Measurements from ENCODE around the gene SEMA6D.

SEMA6D gene

DNA sequence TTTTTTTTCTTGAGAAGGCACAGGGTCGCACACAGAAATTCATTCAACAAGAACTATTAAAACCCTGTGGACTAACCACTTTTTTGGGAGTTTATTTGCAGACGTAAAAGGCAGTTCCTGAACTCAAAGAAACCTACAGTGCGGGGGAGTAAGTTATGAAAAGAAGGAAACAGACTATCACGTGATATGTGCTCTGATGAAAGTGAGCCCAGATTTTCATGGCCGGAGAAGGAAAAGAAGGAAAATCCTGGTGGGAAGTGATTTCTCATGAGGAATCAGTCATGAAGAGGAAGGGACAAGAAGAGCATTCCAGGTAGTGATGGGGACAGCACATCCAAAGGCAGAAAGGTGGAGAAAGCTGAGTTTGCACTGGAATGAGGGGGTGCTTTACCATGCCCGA is 26.1 kb downstream of the SEMA6D start:
- DNase-seq (ENCODE audit: low read depth in 2 of 2): no peak

DNA sequence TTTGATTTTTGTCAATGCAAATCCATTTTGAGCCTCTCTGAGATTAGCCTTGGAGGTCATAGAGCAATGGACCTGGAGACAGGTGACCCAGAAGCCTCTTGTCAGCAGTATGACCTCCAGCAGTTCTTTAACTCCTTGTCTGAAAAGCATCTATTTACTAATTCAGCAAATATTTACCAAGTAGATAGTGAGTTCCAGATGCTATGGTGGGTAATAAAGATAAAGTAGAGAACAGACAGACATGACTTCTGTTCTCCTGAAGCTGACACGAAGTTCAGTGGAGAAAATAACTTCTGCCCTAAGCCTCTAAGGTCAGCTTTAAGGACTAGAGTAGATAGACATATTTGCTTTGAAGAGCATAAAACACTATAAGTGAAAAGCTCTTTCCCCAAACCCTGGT is 26.6 kb downstream of the SEMA6D start:
- no peak for DNase-seq (ENCODE audit: low read depth in 2 of 2)

DNA sequence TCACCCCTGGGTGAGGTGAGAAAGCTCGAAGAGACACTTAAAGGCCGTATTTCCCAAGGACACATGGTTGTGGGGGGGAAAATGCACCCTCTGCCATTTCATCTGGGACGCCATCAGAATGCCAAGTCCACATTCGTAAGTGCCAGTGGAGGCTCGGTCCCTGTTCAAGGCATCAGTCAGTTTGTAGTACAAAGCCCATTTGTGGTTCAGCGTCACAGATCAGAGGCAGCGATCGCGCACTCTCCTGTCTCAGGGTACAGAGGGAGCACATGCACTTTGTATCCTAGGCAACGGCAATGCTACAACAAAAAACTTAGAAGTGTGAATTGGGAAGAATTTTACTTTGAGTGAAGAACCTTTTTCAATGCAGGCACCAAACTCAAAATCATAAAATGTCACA is 27.2 kb downstream of the SEMA6D start:
- DNase-seq (ENCODE audit: low read depth in 2 of 2): no peak

DNA sequence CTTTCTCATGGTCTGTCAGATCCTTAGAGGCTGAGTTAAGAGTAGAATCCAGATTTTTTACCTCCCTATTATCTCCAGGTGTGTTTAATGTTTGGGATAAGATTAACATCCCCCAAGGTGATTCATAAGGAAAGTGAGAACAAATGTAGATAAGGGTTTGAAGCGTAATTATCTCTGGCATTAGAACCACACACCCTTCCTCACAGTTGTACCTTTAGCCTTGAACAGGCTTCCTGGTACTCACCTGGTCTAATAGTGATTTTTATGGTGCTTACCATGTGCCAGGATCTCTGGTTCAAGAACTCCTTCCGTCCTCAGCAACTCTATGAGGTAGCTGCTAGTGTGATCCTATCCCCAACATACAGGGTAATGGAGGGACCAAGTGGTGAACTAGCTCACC is 27.7 kb downstream of the SEMA6D start:
- no peak for DNase-seq (ENCODE audit: low read depth in 2 of 2)

DNA sequence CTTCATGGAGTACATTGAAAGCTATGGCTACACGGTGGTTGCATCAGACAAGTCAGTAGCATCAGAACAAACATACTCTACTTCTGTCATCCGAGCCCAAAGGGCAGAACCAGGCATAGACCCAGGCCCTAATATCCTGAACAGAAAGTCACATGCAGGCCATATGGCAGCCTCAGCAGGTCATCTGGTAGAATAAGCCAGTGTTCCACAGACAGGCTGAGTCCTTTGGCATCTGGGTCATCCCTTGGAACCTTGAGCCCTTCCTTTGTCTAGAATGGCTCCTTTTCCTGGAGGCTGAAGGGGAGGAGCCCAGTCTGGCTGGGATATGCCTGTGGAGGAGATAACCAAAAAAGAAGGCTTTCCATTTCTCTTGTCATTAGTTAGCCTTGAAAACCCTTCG is 29.2 kb downstream of the SEMA6D start:
- DNase-seq (ENCODE audit: low read depth in 2 of 2): no peak

DNA sequence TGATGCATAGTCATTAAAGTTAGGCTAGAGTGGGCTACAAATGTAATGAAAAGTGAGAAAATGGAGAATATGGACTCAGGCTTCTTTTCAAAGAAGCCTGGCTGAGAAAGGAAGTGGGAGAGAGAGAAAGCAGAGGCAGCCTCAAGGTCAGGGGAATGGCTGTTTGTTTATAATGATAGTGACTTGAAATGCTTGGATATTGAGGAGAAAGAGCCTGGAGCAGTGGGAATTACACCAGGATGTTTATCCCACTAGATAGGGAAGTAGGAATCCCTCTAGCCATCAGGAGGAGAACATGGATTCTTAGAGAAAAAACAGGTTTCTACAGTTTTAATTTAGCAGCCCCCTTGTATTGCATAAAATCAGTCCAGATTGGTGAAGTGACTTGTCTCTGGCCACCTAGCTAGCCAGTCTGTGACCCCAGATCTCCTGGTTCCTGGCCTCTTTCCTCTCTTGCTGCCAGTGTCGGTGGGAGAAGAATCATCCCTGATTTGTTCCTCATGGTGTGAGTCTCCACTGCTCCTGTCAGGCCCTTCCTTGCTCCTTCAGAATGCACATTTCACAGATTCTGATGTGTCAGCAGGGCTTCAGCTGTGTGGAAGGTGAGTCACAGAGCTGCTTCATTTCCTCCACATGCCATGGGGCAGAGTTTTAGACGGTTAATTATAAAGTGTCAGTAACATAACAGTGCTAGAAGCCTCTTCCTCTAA is 32.9 kb downstream of the SEMA6D start:
- DNase-seq (ENCODE audit: low read depth in 2 of 2): no peak

DNA sequence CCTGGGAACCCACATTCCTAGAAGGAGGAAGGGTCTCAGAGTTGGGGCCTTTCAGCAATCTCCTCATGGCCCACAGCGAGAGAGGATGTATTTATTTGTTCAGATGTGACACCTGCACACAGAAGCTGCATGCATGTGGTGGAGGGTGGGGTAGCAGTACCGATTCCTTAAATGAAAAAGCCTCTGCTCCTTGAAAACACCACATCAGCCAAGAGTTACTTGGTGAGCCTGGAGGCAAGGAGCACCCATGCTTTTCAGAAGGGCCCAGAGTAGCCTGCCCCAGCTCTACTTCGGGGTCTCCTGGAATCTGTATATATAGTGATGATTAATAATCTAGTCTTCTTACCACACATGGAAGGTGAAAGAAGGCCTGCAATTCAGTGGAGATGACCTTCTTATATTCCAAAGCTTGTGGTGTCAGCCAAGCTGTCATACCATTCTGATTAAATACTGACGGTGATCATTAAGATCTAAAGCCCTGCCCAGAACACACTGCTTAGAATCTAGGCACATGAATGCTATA is 33.5 kb downstream of the SEMA6D start:
- no peak for DNase-seq (ENCODE audit: low read depth in 2 of 2)

DNA sequence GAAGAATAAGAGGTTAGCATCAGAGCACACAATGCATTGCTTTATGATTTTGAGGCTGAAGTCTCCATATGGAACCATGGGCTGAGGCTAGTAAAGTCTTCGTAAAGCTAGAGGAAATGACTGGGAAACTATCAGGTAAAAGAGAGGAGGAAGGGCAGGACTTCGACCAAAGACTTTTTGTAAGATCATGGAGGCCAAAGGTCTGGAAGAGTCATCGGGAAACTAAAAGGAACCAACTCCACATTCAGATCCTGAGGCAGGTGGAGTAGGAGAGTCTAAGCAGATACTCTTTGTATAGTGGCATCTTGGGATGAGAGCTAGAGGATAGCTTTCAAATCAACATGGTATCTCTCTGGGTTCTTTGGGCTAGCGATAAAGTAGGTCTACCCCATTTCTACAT is 36.3 kb downstream of the SEMA6D start:
- no peak for DNase-seq (ENCODE audit: low read depth in 2 of 2)

DNA sequence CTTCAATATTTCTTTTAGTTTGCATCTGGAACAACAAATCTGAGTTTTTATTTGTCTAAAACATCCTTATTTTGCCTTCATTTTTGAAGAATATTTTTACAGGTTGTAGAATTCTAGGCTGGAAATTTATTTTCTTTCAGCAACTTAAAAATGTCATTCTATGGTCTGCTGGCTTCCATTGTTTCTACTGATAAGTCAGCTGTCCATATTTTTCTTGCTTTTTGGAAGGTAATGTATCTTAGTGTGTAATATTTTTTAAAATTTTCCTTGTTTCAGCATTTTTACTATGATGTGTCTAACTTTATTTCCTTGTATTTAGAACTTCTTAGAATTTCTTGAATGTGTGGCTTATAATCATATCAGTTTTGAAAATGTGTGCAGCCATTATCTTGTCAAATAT is 37.0 kb downstream of the SEMA6D start:
- no peak for DNase-seq (ENCODE audit: low read depth in 2 of 2)

DNA sequence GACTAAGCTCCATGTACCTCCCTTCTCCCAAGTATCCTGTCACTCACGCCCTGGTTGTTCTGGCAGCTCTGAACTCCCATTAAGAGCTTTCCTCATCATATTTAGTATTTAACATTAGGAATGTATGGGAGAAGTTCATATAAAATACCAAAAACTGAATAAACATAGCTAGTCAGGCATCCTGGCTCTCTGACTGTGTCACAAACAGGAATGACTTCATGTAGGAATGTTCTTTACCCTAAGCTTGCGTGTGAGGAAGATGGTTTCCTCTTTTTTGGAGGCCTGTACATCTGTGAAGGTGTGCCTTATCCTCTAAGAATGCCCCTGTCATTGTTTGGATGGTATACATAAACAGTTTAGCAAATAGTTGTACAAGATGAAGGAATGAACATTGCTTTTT is 38.6 kb downstream of the SEMA6D start:
- DNase-seq (ENCODE audit: low read depth in 2 of 2): no peak

DNA sequence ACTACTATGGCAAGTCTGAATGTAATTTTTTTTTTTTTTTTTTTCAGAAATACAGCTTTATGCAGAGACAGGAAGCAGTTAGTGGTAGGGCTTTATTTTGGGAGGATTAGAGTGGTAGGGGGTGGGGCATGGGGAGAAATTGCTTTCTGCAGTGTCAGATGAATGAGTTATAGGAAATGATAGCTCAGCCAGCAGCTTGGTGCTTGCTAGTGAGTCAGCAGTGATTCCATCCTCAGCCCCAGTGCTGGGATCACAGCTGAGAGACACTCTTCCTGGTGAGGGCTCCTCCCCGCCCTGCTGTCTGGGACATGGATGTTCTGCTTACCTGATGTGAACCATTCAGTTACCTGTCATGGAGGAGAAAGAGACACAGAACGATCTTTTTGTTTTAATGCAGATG is 39.6 kb downstream of the SEMA6D start:
- no peak for DNase-seq (ENCODE audit: low read depth in 2 of 2)

DNA sequence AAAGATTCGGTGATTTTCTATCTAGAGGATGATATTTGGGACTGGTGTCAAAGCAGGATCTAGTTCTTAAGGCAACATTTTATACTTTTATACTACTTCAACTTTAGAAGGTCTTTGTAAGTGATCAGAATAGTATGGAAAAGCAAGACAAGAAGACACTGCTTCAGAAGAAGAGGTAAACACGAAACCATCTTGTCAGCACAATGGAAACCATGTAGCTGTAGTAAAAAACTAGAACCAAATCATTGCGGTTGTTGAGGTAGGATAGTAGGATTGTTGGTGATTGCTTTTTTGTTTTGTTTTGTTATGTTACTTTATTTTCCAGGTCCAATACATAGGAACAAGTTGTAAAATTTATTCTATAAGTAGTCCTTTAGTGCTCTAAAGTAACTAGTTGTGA is 40.0 kb downstream of the SEMA6D start:
- no peak for DNase-seq (ENCODE audit: low read depth in 2 of 2)

DNA sequence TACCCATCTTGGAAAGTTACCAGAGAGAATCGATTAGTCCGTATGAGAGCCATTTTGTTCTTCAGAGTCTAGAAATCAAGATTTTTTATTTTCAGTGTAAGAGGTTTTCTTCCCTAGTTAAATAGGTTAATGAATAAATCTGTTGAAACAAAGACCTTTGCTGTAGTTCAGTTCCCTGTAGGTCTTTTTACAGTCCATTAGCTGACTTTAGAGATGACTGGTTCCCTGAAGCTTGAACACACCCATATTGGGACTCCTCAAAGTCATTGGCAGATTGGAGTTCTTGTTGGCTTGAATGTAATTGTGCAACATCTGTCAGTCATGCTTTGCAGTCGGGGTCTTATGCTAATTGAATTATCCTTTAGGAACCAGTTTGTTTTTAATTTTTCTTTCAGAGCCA is 45.3 kb downstream of the SEMA6D start:
- DNase-seq (ENCODE audit: low read depth in 2 of 2): no peak

DNA sequence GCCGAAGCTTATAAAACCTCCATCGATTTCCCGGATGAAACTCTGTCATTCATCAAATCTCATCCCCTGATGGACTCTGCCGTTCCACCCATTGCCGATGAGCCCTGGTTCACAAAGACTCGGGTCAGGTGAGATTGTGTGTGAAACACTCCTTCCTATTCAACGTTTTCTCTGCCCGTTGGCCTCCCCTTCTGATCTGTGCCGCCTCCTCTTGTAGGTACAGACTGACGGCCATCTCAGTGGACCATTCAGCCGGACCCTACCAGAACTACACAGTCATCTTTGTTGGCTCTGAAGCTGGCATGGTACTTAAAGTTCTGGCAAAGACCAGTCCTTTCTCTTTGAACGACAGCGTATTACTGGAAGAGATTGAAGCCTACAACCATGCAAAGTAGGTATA is 47.4 kb downstream of the SEMA6D start:
- no peak for DNase-seq (ENCODE audit: low read depth in 2 of 2)

DNA sequence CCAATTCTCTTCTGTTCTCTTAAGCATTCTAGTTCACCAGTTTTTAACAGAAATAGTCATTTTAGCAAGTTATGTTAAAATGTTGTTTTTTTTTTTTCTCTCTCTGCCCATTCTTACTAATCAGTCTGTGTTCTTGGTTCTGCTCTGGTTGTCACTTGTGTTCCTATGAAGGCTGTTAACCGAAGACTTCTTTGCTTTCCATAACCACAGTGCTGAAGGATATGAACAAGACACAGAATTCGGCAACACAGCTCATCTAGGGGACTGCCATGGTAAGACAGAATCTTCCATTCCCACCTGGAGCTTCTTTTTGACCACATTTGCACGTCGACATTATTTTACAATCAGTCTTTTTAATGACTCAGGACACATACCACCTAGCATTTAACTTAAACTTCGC is 49.1 kb downstream of the SEMA6D start:
- no peak for DNase-seq (ENCODE audit: low read depth in 2 of 2)

DNA sequence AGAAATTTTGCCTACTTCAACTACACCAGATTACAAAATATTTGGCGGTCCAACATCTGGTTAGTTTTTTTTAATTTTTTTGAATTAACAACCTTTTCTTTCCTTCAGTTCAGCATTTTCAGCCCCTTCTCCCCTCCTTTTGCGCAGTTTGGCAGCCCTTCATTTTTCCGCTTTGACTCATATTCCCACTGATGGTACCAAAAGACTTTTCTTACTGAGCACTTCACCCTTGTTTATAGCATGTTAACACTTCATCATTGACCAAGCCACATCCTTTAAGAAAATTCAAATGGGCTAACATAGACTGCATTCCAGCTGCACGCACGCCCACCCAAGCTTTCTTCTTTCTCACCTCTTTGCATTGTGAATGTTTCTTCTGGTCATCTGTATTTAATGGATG is 49.7 kb downstream of the SEMA6D start:
- no peak for DNase-seq (ENCODE audit: low read depth in 2 of 2)

DNA sequence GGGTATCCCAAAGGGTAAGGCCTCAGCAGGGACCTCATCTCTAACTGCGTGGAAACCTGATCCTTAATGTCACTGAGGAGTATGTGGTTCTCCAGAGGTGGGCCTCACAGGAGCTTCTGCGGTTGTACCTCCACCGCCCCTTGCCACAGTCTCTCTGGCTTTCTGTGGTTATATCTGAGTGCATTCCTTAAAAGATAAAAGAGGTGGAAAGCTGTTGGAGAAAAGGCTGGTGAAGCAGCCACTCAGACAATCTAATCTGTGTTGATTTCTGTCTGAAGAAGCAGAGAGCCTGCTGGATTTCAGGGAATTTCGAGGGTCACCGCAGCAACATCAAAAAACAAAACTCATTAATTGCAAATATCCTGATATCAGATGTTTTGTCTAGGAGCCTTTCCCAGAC is 51.4 kb downstream of the SEMA6D start:
- no peak for DNase-seq (ENCODE audit: low read depth in 2 of 2)

DNA sequence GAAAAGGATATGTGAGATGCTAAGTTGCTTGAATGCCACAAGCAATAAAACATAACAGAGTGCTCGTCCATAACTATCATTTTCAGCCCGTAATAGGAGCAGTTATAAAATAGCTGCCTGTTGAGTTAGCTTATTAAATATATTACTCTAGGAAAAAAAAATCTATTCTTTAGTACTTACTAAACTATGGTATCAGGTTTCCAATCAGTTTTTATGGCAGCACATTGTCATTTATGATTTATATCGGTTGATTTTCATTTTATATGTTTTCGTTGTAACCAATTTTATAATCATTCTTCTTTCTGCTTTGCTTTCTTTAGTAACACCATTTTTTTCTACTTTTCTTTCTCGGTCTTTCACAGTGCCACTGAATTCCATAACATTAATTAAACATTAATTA is 51.9 kb downstream of the SEMA6D start:
- no peak for DNase-seq (ENCODE audit: low read depth in 2 of 2)

DNA sequence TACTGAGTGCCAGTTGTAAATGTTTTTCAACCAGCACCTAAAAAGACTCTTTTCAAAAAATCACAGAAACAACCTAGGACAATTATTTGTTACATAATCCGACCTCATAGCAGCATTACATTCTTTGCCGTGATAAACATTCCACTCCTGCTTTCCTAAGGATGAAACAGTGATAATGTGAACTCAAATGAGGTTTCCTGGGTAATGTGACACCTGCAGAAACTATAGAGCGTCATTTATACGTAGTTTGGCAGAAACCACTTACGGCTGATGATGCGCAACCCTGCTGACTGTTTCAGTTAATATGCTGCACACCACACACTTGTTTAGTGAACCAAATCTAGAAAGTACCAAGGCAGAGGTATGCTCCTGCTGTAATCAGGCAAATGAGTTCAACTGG is 55.8 kb downstream of the SEMA6D start:
- DNase-seq (ENCODE audit: low read depth in 2 of 2): no peak

DNA sequence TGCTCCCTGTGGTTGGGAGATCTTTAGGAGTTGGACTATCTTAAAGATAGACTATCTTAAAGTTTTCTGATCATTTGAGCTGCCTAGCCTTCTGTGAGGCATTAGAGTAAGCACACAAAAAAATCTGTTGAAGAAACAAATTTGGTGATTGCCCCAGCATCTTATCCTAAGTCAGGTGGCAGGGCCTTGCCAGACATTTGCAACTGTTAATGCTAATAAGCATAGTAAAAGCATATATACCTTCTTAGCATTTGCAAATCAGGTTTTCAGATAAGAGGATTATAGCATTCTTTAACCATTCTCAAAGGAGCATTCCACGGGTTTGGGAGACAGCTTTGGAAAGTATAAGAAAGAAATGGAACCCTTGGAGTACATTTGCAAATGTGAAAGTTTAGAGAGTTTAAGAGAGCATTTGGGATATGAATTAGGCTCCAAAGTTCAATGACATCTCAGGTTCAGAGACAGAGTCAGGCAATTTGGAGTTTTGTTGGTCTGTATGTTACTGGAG is 61.0 kb downstream of the SEMA6D start:
- no peak for DNase-seq (ENCODE audit: low read depth in 2 of 2)

DNA sequence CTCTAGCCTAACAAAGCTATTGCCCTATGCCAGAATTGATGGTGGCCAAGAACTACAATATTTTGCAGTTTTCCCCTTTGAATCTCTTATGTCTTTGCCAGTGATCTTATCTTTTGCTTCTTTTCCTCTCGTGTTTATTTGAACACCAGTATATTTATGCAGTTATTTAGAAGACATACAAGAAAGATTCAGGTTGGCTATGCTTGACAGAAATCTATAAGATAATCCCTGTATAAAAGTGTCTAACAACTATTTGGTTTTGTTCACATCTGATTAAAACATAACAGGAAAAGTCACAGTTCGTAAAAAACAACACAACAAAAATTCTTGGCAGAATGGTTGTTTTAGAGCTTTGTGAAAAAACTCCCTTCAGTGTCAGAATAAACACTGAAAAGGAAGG is 63.7 kb downstream of the SEMA6D start:
- DNase-seq (ENCODE audit: low read depth in 2 of 2): no peak

DNA sequence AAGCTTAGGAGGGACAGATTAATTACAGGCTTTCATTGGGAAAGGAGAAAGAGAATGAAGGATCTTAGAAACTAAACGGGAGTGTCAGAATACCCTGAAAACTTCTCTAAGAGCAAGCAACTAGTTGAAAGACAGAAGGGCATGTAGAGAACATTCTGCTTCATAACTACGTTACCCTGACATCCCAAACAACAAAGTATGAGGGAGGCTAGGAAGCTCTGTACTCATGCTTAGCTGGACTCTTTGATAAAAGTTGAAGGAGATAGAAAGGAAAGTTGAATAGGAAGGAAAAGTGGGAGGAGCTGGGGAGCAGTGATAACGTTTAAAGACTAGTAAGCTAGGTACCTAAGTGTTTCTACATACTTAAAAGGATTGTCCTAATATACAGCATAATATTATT is 64.2 kb downstream of the SEMA6D start:
- no peak for DNase-seq (ENCODE audit: low read depth in 2 of 2)

DNA sequence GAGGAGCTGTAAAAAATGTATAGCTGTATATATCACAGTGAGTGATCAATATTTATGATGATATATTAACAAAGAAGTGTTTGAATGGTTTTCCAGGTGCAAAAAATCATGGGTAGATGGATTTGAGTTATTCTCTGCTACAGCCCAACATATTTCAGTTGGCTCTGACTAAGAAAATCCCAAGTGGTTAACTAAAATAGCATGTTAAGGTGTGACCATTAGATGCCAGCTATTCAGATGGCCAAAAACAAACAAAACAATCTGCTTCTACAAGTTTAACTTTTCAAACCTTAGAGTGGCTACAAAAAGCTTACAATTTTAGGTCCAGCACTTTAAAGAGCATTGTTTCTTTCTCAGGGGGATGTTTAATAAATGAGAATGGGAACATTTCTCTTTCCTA is 67.5 kb downstream of the SEMA6D start:
- no peak for DNase-seq (ENCODE audit: low read depth in 2 of 2)

DNA sequence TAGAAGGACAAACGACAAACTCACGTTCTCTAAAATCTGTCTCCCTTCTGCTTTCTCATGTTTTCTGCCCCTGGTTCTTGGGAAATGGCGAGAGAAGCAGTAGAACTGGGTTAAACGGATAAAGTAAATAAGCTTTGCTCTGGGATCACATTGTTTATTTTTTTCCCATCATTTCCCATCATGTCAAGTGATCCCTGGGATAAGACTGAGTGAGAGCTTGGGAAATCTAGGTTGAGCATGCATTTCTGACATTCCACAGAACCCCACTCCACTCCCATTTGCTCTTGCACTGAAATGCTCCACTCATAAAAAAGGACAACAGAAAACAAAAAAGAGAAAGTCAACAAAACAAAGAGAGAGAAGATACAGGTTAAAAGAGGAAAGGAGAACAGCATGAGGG is 69.1 kb downstream of the SEMA6D start:
- no peak for DNase-seq (ENCODE audit: low read depth in 2 of 2)
